Activated CD4-positive, alpha-beta T cell treated with anti-CD3 and anti-CD28 coated beads, Interleukin-2, amount 50 U/mL, for 48 hours (primary cell): ENCODE results near the gene KRTAP10-9.
"Not testable (repeated sequence)": the region's sequence is repeated elsewhere in the genome, so short reads cannot be mapped to it uniquely, and the experiment has no call there.

ENCODE experiments used
- DNase-seq, 2 experiments: peaks; one replicate each; pipeline ENCODE4 v3.0.0-alpha.2; 2020

Gene KRTAP10-9

GRCh38 chr21:44644878-44645277 is 18.0 kb downstream of the KRTAP10-9 start:
- no peak for DNase-seq

GRCh38 chr21:44646366-44647221 is 19.7 kb downstream of the KRTAP10-9 start, which contains the start of gene KRTAP10-11:
Gene KRTAP10-11 (plus strand): TSS chr21:44646414. CDS start chr21:44646459, 45 bp downstream.
- not testable (repeated sequence) for DNase-seq

GRCh38 chr21:44647222-44647552 is 20.3 kb downstream of the KRTAP10-9 start:
- no peak for DNase-seq

GRCh38 chr21:44648557-44649311 is 21.8 kb downstream of the KRTAP10-9 start:
- no peak for DNase-seq

- no peak for DNase-seq
Measured at GRCh38 chr21:44649521-44650100, 22.7 kb downstream of the KRTAP10-9 start.

- DNase-seq: no peak
Measured at GRCh38 chr21:44650265-44650972, 23.5 kb downstream of the KRTAP10-9 start.

GRCh38 chr21:44650973-44651675 is 24.2 kb downstream of the KRTAP10-9 start:
- DNase-seq: no peak

GRCh38 chr21:44653123-44653522 is 26.2 kb downstream of the KRTAP10-9 start:
- no peak for DNase-seq

GRCh38 chr21:44653656-44654575 is 27.0 kb downstream of the KRTAP10-9 start:
- no peak for DNase-seq

- no peak for DNase-seq
Measured at GRCh38 chr21:44654576-44655175, 27.8 kb downstream of the KRTAP10-9 start, which contains the start of gene KRTAP12-4. Gene KRTAP12-4 (minus strand): TSS chr21:44654659. CDS start chr21:44654614, 45 bp downstream.

GRCh38 chr21:44656868-44657267 is 30.0 kb downstream of the KRTAP10-9 start:
- DNase-seq: no peak

GRCh38 chr21:44657635-44658540 is 31.0 kb downstream of the KRTAP10-9 start, which contains the start of gene KRTAP12-3:
Gene KRTAP12-3 (plus strand): TSS chr21:44657932. CDS start chr21:44657980, 48 bp downstream.
- peak in 1 of 2 experiments; percentile 21 for DNase-seq

- DNase-seq: no peak
Measured at GRCh38 chr21:44658541-44658910, 31.6 kb downstream of the KRTAP10-9 start.

- peak in 1 of 2 experiments; percentile 19 for DNase-seq
Measured at GRCh38 chr21:44658913-44659595, 32.2 kb downstream of the KRTAP10-9 start.

GRCh38 chr21:44661567-44661966 is 34.7 kb downstream of the KRTAP10-9 start:
- DNase-seq: not testable (repeated sequence)

- DNase-seq: no peak
Measured at GRCh38 chr21:44664691-44665090, 37.8 kb downstream of the KRTAP10-9 start.

- no peak for DNase-seq
Measured at GRCh38 chr21:44666401-44667320, 39.8 kb downstream of the KRTAP10-9 start, which contains the start of gene KRTAP12-2. Gene KRTAP12-2 (minus strand): TSS chr21:44666927. CDS start chr21:44666886, 41 bp downstream.
